Neuronal stem cell (in vitro differentiated cells): ENCODE data around the gene PIGZ.
A peak's percentile ranks its signal among the peaks of the same experiment; 100 is the strongest.

Experiments used
- DNase-seq: peaks from one replicate; pipeline ENCODE4 v3.0.0-alpha.2; 2013; ENCODE audit warnings: low spot score
- H2AFZ ChIP-seq: one replicate; pipeline ENCODE4 v1.6.1; 2013; ENCODE audit warnings: mild to moderate bottlenecking, low read length, inconsistent platforms
- H2AK5ac ChIP-seq: 2 replicates; pipeline ENCODE4 v1.6.1; 2013; ENCODE audit warnings: low read depth, mild to moderate bottlenecking, inconsistent platforms, low read length, moderate library complexity, mixed read lengths
- H2BK120ac ChIP-seq: 2 replicates; pipeline ENCODE4 v1.6.1; 2013; ENCODE audit warnings: low read depth, mild to moderate bottlenecking, inconsistent platforms, low read length, moderate library complexity, mixed read lengths
- H2BK12ac ChIP-seq: one replicate; pipeline ENCODE4 v1.6.1; 2013; ENCODE audit warnings: low read length, inconsistent platforms
- H2BK15ac ChIP-seq: 2 replicates; pipeline ENCODE4 v1.6.1; 2013; ENCODE audit warnings: mild to moderate bottlenecking, low read length, inconsistent platforms, mixed read lengths
- H2BK5ac ChIP-seq: one replicate; pipeline ENCODE4 v1.6.1; 2013; ENCODE audit warnings: inconsistent platforms, mild to moderate bottlenecking, low read length, moderate library complexity
- H3K14ac ChIP-seq: one replicate; pipeline ENCODE4 v1.6.1; 2013; ENCODE audit warnings: low read length, inconsistent platforms
- H3K18ac ChIP-seq: 2 replicates; pipeline ENCODE4 v1.6.1; 2013; ENCODE audit warnings: low read length, inconsistent platforms
- H3K23ac ChIP-seq: 2 replicates; pipeline ENCODE4 v1.6.1; 2013; ENCODE audit warnings: low read depth, mild to moderate bottlenecking, mixed read lengths, low read length, inconsistent platforms; ENCODE audit not compliant: poor library complexity
- H3K27ac ChIP-seq: replicated peaks from 3 replicates; pipeline ENCODE4 v1.5.1; 2013; ENCODE audit warnings: low read length, inconsistent platforms
- H3K27me3 ChIP-seq, 3 experiments: 2 replicates each; pipeline ENCODE4 v1.6.1; 2013; ENCODE audit warnings: low read length in 3 of 3, mild to moderate bottlenecking in 2 of 3, inconsistent platforms in 1 of 3, low read depth in 1 of 3, mixed read lengths in 1 of 3, moderate library complexity in 1 of 3; ENCODE audit not compliant: control insufficient read depth in 3 of 3, insufficient read depth in 3 of 3
- H3K36me3 ChIP-seq, 2 donors: replicated peaks in 1 of 2; 2 replicates each; pipeline ENCODE4 v1.6.1; 2013; ENCODE audit warnings: low read length in 2 of 2; ENCODE audit not compliant: control insufficient read depth in 2 of 2, insufficient read depth in 2 of 2
- H3K4ac ChIP-seq: 2 replicates; pipeline ENCODE4 v1.6.1; 2013; ENCODE audit warnings: inconsistent platforms, mild to moderate bottlenecking, low read length, moderate library complexity
- H3K4me1 ChIP-seq, 2 donors: 1 replicate in 1 of 2; 2 replicates in 1 of 2; pipeline ENCODE4 v1.6.1; 2013; ENCODE audit warnings: low read length in 2 of 2, low read depth in 1 of 2; ENCODE audit not compliant: control insufficient read depth in 2 of 2, insufficient read depth in 1 of 2
- H3K4me2 ChIP-seq: one replicate; pipeline ENCODE4 v1.6.1; 2013; ENCODE audit warnings: mild to moderate bottlenecking, low read length, inconsistent platforms; ENCODE audit not compliant: insufficient read depth, poor library complexity, severe bottlenecking
- H3K4me3 ChIP-seq, 2 donors: 2 replicates each; pipeline ENCODE4 v1.5.1; 2013; ENCODE audit warnings: low read length in 2 of 2, mild to moderate bottlenecking in 2 of 2, inconsistent platforms in 1 of 2, moderate library complexity in 1 of 2
- H3K79me1 ChIP-seq: one replicate; pipeline ENCODE4 v1.6.1; 2013; ENCODE audit warnings: low read depth, mild to moderate bottlenecking, inconsistent platforms, low read length, moderate library complexity
- H3K9ac ChIP-seq: one replicate; pipeline ENCODE4 v1.6.1; 2013; ENCODE audit warnings: mild to moderate bottlenecking, low read depth, low read length, inconsistent platforms; ENCODE audit not compliant: poor library complexity
- H3K9me3 ChIP-seq, 2 donors: replicated peaks in 1 of 2; 2 replicates each; pipeline versions ENCODE3 to v1.6.1; 2013; ENCODE audit warnings: low read length in 2 of 2, mild to moderate bottlenecking in 2 of 2, inconsistent platforms in 1 of 2, low read depth in 1 of 2, mixed read lengths in 1 of 2, moderate library complexity in 1 of 2; ENCODE audit not compliant: control insufficient read depth in 2 of 2, insufficient read depth in 1 of 2
- H4K8ac ChIP-seq: one replicate; pipeline ENCODE4 v1.6.1; 2013; ENCODE audit warnings: low read depth, mild to moderate bottlenecking, inconsistent platforms, low read length, moderate library complexity
- H4K91ac ChIP-seq: one replicate; pipeline ENCODE4 v1.6.1; 2013; ENCODE audit warnings: low read length, low read depth, mild to moderate bottlenecking, inconsistent platforms; ENCODE audit not compliant: poor library complexity
- WGBS, 2 donors: extraction: QIAGEN DNeasy Blood & Tissue Kit; methylation state at CpG; one replicate each; pipeline ENCODE4 v1.1.7; 2013; ENCODE audit warnings: missing lambda C conversion rate in 2 of 2, mixed read lengths in 1 of 2; ENCODE audit not compliant: insufficient read length in 2 of 2, insufficient replicate concordance in 1 of 2; ENCODE audit errors: extremely low coverage in 2 of 2; 5-methylcytosine and 5-hydroxymethylcytosine counted together

Gene PIGZ

DNA sequence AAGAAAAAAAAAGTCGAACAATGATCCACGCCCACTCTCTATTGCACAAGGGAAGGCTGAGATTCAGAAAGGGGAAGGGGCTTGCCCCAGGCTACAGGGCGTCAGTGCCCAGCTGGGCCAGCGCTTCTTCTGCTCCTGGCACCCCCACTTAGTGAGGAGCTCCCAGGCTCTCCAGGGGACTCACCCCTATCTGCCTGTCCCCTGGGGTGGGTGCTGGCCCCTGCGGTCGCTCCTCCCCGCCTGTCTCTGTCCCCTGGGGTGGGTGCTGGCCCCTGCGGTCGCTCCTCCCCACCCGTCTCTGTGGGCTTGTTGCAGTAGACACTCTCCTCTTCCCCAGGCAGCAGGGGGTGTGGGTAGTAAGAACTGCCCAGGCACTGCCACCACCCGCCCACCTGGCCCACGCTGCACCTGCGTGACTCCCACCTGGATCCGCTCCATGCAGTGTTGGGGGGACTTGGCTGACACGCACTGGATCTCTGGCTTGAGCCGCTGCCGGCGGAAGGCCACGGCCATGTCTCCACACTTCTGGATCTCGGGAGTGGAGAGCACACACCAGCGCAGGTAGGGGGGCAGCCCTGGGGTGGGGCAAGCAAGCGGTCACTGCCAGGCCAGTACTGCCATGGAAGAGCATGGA, 46.4 kb upstream of the PIGZ start:
- Histone ChIP-seq H3K27ac (no peak overlapping the region), H3K4me3 (no peak overlapping the region), H3K23ac (peak overlapping the region; percentile 81), H2AFZ (no peak overlapping the region), H2BK120ac (peak overlapping the region; percentile 36), H2AK5ac (peak overlapping the region; percentile 14), H3K4ac (peak overlapping the region; percentile 14), H3K9ac (no peak overlapping the region), H3K4me1 (peaks cover 11 to 13% of the 10 kb centered on the region in 2 donors), H3K14ac (peak overlapping the region; percentile 44), H4K8ac (no peak overlapping the region), H2BK15ac (peak overlapping the region; percentile 56), H4K91ac (no peak overlapping the region), H3K4me2 (no peak overlapping the region), H2BK5ac (no peak overlapping the region), H2BK12ac (peak overlapping the region; percentile 16), H3K36me3 (no peaks in the 10 kb centered on the region), H3K27me3 (peaks cover 0 to 9% (median 0%) of the 10 kb centered on the region in 3 experiments), H3K79me1 (peaks cover 1% of the 10 kb centered on the region), H3K18ac (no peak overlapping the region), H3K9me3 (no peaks in the 10 kb centered on the region)
- DNase-seq, result no peak
- no CpG with 5 or more reads among the region's 22 CpGs for WGBS, 2 donors

DNA sequence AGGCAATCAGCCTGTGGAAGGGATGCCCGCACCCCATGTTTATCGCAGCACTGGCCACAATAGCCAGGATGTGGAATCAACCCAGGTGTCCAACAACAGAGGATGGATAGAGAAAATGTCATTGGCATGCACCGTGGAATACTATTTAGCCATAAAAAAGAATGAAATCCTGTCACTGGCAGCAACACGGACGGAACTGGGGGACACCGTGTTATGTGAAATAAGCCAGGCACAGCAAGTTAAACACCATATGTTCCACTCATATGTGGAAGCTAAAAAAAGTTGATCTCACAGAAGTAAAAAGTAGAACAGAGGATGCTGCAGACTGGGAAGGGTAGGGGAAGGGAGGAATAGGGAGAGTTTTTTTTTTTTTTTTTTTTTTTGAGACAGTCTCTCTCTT, 45.4 kb upstream of the PIGZ start:
- H3K27ac ChIP-seq, result no peak overlapping the region
- H2AFZ ChIP-seq, result no peak overlapping the region
- H3K9ac ChIP-seq, result no peak overlapping the region
- H3K23ac ChIP-seq, result no peak overlapping the region
- H3K36me3 ChIP-seq, result no peaks in the 10 kb centered on the region
- H2BK5ac ChIP-seq, result no peak overlapping the region
- no peaks in the 10 kb centered on the region for H3K9me3 ChIP-seq
- no peak overlapping the region for H2AK5ac ChIP-seq
- H4K91ac ChIP-seq, result no peak overlapping the region
- H2BK12ac ChIP-seq, result no peak overlapping the region
- no peaks in the 10 kb centered on the region for H3K79me1 ChIP-seq
- peaks cover 11 to 13% of the 10 kb centered on the region in 2 donors for H3K4me1 ChIP-seq
- H2BK15ac ChIP-seq, result no peak overlapping the region
- H3K18ac ChIP-seq, result no peak overlapping the region
- no peaks in the 10 kb centered on the region for H3K27me3 ChIP-seq
- DNase-seq, result no peak
- no peak overlapping the region for H3K4ac ChIP-seq
- H3K4me2 ChIP-seq, result no peak overlapping the region
- no peak overlapping the region for H4K8ac ChIP-seq
- H2BK120ac ChIP-seq, result no peak overlapping the region
- no peak overlapping the region for H3K4me3 ChIP-seq
- H3K14ac ChIP-seq, result no peak overlapping the region
- WGBS, 2 donors, result no CpG with 5 or more reads among the region's 6 CpGs

GRCh38 chr3:197012540-197012883, 43.9 kb upstream of the PIGZ start:
- Histone ChIP-seq H3K4ac (peak overlapping the region; percentile 32), H3K27ac (no peak overlapping the region), H3K23ac (no peak overlapping the region), H4K91ac (no peak overlapping the region), H2BK5ac (no peak overlapping the region), H3K4me2 (no peak overlapping the region), H3K79me1 (no peaks in the 10 kb centered on the region), H3K18ac (peak overlapping the region; percentile 84), H3K4me3 (no peak overlapping the region), H3K9ac (no peak overlapping the region), H2BK15ac (peak overlapping the region; percentile 19), H2AFZ (peak overlapping the region; percentile 92), H4K8ac (no peak overlapping the region), H2BK120ac (no peak overlapping the region), H2AK5ac (peak overlapping the region; percentile 59), H3K9me3 (no peaks in the 10 kb centered on the region), H3K27me3 (no peaks in the 10 kb centered on the region), H3K4me1 (peaks cover 11 to 13% of the 10 kb centered on the region in 2 donors), H3K36me3 (no peaks in the 10 kb centered on the region), H2BK12ac (no peak overlapping the region), H3K14ac (no peak overlapping the region)
- no CpG with 5 or more reads among the region's 7 CpGs for WGBS, 2 donors
- DNase-seq, result no peak

- no peak for DNase-seq
These were observed 43.3 kb upstream of the PIGZ start for GRCh38 chr3:197011780-197012539.

More at GRCh38 chr3:197011780-197012539, 43.3 kb upstream of the PIGZ start:
- Histone ChIP-seq H3K4me2 (no peak overlapping the region), H3K18ac (peak overlapping the region; percentile 84), H3K23ac (no peak overlapping the region), H3K9ac (no peak overlapping the region), H3K27me3 (no peaks in the 10 kb centered on the region), H3K4ac (peak overlapping the region; percentile 32), H2BK15ac (peak overlapping the region; percentile 19), H3K79me1 (no peaks in the 10 kb centered on the region), H2BK120ac (no peak overlapping the region), H2AK5ac (peak overlapping the region; percentile 59), H2BK12ac (peak overlapping the region; percentile 36), H4K8ac (peak overlapping the region; percentile 83), H3K4me3 (no peak overlapping the region), H2AFZ (peak overlapping the region; percentile 92), H3K27ac (no peak overlapping the region), H3K4me1 (peaks cover 11 to 13% of the 10 kb centered on the region in 2 donors), H4K91ac (no peak overlapping the region), H3K9me3 (no peaks in the 10 kb centered on the region), H2BK5ac (no peak overlapping the region), H3K14ac (no peak overlapping the region), H3K36me3 (no peaks in the 10 kb centered on the region)
- WGBS, 2 donors, result no CpG with 5 or more reads among the region's 25 CpGs
